ENCODE results near the gene PLAGL2.

Gene PLAGL2

DNA sequence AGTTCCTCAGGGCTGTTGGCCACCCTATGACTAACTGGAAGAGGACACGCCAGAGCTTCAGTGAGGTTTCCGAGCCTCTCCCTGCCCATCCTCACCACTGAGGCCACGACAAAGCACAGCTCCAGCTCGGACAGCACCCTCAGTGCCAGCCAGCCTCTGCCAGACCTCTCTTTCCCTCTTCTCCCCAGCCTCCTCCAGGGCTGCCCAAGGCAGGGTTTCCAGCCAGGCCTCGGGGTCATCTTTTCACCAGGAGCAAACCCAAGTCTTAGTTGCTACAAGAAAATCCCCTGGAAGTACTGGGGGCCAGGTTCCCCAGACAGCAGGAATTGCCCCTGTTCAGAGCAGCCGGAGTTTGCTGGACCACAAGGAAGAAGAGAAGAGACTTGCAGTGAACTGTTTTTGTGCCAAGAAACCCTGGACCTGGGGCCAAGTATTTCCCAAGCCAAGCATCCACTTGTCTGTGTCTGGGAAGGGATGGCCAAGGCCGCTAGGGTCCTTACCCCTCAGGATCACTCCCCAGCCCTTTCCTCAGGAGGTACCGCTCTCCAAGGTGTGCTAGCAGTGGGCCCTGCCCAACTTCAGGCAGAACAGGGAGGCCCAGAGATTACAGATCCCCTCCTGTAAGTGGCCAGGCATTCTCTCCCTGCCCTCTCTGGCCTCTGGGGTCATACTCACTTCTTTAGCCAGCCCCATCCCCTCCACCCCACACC is 41.6 kb downstream of the PLAGL2 start:
- H3K9me3 ChIP-seq (ENCODE audit: low read length): no peaks in the 10 kb centered on the region
- no peaks in the 10 kb centered on the region for H3K4me1 ChIP-seq (ENCODE audit: insufficient read depth, low read length)
- no peaks in the 10 kb centered on the region for H3K27me3 ChIP-seq (ENCODE audit: control insufficient read depth in 1 of 2, insufficient read depth in 2 of 2, low read length in 2 of 2)
- peaks cover 44% of the 10 kb centered on the region for H3K36me3 ChIP-seq (ENCODE audit: insufficient read depth, low read length)
- H3K27ac ChIP-seq (ENCODE audit: low read depth, low read length): no peak overlapping the region
- H3K4me3 ChIP-seq (ENCODE audit: low read depth in 1 of 2, low read length in 2 of 2): no peak overlapping the region
- H3K9ac ChIP-seq (ENCODE audit: low read length): no peak overlapping the region

DNA sequence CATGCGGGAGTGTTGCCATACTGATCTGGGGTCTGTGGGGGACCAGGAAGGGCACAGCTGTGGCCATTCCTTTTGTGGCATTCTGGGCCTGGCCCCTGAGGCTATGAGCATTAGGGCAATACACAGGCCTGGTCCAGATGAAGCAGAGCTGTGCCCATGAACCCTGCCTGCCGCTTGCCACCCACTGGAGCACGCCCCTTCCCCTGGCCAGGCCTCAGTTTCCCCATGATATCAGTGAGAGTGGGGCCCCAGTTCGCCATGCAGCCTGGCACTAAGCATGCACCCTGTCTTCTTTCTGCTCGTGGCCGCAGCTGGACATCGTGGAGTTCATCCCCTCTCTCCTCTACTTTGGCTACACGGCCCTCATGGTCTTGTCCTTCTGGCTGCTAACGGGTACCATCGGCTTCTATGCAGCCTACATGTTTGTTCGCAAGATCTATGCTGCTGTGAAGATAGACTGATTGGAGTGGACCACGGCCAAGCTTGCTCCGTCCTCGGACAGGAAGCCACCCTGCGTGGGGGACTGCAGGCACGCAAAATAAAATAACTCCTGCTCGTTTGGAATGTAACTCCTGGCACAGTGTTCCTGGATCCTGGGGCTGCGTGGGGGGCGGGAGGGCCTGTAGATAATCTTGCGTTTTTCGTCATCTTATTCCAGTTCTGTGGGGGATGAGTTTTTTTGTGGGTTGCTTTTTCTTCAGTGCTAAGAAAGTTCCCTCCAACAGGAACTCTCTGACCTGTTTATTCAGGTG is 42.4 kb downstream of the PLAGL2 start:
- Histone ChIP-seq H3K9me3 (ENCODE audit: low read length) (no peaks in the 10 kb centered on the region), H3K9ac (ENCODE audit: low read length) (no peak overlapping the region), H3K27me3 (ENCODE audit: control insufficient read depth in 1 of 2, insufficient read depth in 2 of 2, low read length in 2 of 2) (no peaks in the 10 kb centered on the region), H3K4me1 (ENCODE audit: insufficient read depth, low read length) (no peaks in the 10 kb centered on the region), H3K36me3 (ENCODE audit: insufficient read depth, low read length) (peaks cover 49% of the 10 kb centered on the region), H3K27ac (ENCODE audit: low read depth, low read length) (no peak overlapping the region), H3K4me3 (ENCODE audit: low read depth in 1 of 2, low read length in 2 of 2) (no peak overlapping the region)

DNA sequence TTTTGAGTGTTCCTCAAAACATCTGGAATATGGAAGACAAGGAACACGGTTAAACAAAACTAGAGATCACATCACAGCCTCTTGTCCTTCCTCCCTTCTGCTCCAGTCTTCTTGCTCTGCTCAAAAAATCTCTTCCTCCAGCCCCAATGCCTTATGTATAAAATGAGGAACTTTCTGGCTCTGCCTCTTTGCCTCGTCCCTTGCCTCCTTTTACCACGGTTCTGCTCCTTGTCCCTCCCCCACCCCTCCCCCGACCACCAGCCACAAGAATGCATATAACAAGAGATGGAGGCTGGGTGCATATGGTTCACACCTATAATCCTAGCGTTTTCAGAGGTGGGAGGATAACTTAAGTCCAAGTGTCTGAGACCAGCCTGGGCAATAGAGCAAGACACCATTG is 43.6 kb downstream of the PLAGL2 start:
- H3K27me3 ChIP-seq (ENCODE audit: control insufficient read depth in 1 of 2, insufficient read depth in 2 of 2, low read length in 2 of 2): no peaks in the 10 kb centered on the region
- no peaks in the 10 kb centered on the region for H3K4me1 ChIP-seq (ENCODE audit: insufficient read depth, low read length)
- peaks cover 61% of the 10 kb centered on the region for H3K36me3 ChIP-seq (ENCODE audit: insufficient read depth, low read length)
- H3K9me3 ChIP-seq (ENCODE audit: low read length): no peaks in the 10 kb centered on the region
- no peak overlapping the region for H3K9ac ChIP-seq (ENCODE audit: low read length)
- H3K4me3 ChIP-seq (ENCODE audit: low read depth in 1 of 2, low read length in 2 of 2): no peak overlapping the region
- H3K27ac ChIP-seq (ENCODE audit: low read depth, low read length): no peak overlapping the region

DNA sequence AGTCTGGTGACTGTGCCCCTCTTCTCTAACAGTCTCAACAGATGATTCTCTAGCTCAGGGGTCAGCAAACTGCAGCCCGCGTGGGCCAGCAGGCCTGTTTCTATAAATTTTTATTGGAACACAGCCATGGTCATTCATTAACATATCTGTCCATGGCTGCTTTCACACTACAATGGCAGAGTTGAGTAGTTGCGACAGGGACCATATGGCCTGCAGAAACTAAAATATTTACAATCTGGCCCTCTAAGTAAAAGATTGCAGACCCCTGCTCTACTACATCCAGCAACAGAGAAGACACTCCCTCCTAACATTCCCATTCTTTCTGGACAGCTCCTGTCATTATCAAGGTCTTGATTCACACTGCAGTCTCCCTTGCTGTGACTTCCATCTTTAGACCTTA is 45.2 kb downstream of the PLAGL2 start:
- H3K9me3 ChIP-seq (ENCODE audit: low read length): no peaks in the 10 kb centered on the region
- H3K36me3 ChIP-seq (ENCODE audit: insufficient read depth, low read length): peaks cover 75% of the 10 kb centered on the region
- H3K27ac ChIP-seq (ENCODE audit: low read depth, low read length): no peak overlapping the region
- no peaks in the 10 kb centered on the region for H3K27me3 ChIP-seq (ENCODE audit: control insufficient read depth in 1 of 2, insufficient read depth in 2 of 2, low read length in 2 of 2)
- H3K9ac ChIP-seq (ENCODE audit: low read length): no peak overlapping the region
- H3K4me3 ChIP-seq (ENCODE audit: low read depth in 1 of 2, low read length in 2 of 2): no peak overlapping the region
- no peaks in the 10 kb centered on the region for H3K4me1 ChIP-seq (ENCODE audit: insufficient read depth, low read length)

DNA sequence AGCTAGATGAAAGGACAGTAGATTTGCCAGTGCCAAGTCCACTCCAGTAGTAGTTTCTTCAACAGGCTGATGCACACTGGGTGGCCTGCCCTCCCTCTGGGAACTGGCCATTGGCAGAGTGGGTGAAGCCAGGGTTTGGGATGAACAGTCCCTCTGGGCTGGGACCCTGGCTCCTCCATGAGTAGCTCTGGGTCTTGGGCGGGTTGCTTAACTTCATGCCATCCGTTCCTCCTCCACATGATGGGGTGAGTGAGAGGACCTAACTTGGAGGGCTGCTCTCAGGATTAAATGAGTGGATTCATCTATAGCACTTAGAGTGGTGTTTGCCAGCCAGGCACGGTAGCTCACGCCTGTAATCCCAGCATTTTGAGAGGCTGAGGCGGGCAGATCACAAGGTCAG is 47.2 kb downstream of the PLAGL2 start:
- H3K9me3 ChIP-seq (ENCODE audit: low read length): no peaks in the 10 kb centered on the region
- no peaks in the 10 kb centered on the region for H3K27me3 ChIP-seq (ENCODE audit: control insufficient read depth in 1 of 2, insufficient read depth in 2 of 2, low read length in 2 of 2)
- no peak overlapping the region for H3K27ac ChIP-seq (ENCODE audit: low read depth, low read length)
- H3K4me3 ChIP-seq (ENCODE audit: low read depth in 1 of 2, low read length in 2 of 2): no peak overlapping the region
- peaks cover 64% of the 10 kb centered on the region for H3K36me3 ChIP-seq (ENCODE audit: insufficient read depth, low read length)
- H3K4me1 ChIP-seq (ENCODE audit: insufficient read depth, low read length): peaks cover 3% of the 10 kb centered on the region
- no peak overlapping the region for H3K9ac ChIP-seq (ENCODE audit: low read length)

DNA sequence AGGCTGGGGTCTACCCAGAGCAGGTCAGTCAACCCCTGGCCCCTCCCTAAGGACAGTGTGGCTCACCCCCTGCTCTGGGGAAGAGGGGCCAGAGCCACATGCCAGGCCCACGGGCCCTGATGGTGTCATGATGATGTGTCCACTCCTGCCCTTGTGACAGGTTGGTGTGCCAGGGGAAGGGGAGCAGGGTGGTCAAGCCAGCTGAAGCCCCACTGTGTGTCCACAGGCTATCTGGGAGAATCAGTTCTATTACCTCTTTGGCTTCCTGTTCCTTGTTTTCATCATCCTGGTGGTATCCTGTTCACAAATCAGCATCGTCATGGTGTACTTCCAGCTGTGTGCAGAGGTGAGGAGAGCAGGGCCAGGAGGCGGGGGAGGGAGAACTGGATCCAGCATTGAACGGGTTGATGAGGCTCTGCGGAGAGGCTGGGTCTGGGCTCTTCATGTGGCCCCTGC is 47.7 kb downstream of the PLAGL2 start:
- peaks cover 59% of the 10 kb centered on the region for H3K36me3 ChIP-seq (ENCODE audit: insufficient read depth, low read length)

DNA sequence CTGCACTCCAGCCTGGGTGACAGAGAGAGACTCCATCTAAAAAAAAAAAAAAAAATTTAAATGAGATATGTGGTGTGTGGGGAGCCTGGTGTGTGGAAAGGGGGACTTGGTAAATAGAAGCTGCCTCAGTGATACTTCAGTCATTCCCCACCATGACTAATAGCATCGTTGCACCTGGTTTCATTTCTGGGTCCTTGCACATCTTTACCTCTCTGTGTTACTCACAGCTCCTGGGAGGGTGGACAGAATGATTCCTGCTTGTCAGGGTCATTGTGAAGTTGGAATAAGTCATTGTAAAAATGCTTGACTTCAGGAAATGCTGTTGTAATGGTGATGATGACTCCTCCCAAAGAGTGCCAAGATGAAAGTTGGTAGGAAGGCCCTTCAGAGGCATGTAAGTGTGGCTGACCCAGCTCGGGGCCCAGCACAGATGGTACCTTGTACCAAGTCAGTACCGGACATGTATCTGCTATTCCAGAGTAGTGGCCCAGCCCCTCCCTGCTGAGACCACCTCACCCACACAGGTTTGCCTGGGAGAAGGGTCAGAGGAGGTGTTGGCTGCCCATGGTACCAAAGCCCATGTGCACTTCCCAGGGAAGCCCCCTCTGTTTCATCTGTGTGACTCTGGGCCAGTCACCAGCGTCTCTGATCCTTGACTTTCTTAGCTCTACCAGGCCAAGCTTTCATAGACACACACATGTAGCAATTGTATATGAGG is 48.4 kb downstream of the PLAGL2 start:
- no peaks in the 10 kb centered on the region for H3K27me3 ChIP-seq (ENCODE audit: control insufficient read depth in 1 of 2, insufficient read depth in 2 of 2, low read length in 2 of 2)
- H3K4me1 ChIP-seq (ENCODE audit: insufficient read depth, low read length): peaks cover 3% of the 10 kb centered on the region
- H3K9ac ChIP-seq (ENCODE audit: low read length): no peak overlapping the region
- H3K36me3 ChIP-seq (ENCODE audit: insufficient read depth, low read length): peaks cover 52% of the 10 kb centered on the region
- H3K4me3 ChIP-seq (ENCODE audit: low read depth in 1 of 2, low read length in 2 of 2): no peak overlapping the region
- H3K27ac ChIP-seq (ENCODE audit: low read depth, low read length): no peak overlapping the region
- H3K9me3 ChIP-seq (ENCODE audit: low read length): no peaks in the 10 kb centered on the region

More for the DNA sequence above, 47.7 kb downstream of the PLAGL2 start:
- peaks cover 3% of the 10 kb centered on the region for H3K4me1 ChIP-seq (ENCODE audit: insufficient read depth, low read length)
- no peak overlapping the region for H3K27ac ChIP-seq (ENCODE audit: low read depth, low read length)
- no peak overlapping the region for H3K9ac ChIP-seq (ENCODE audit: low read length)
- no peaks in the 10 kb centered on the region for H3K27me3 ChIP-seq (ENCODE audit: control insufficient read depth in 1 of 2, insufficient read depth in 2 of 2, low read length in 2 of 2)
- H3K4me3 ChIP-seq (ENCODE audit: low read depth in 1 of 2, low read length in 2 of 2): no peak overlapping the region
- no peaks in the 10 kb centered on the region for H3K9me3 ChIP-seq (ENCODE audit: low read length)

DNA sequence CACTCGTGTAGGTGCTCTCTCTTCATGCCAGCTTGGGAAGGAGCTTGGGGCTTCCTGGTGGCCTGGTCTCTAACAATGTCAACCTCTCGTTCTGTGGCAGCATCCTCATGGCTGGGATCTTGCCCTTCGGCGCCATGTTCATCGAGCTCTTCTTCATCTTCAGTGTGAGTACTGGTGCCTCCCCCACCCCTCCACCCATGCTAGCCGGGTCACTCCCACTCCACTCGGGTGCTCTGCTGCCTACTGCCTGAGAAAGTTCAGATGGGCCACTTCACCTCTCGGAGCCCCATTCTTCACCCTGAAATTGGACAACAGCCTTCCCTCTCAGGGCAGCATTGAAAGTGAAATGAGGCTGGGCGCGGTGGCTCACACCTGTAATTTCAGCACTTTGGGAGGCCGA is 49.2 kb downstream of the PLAGL2 start:
- H3K9me3 ChIP-seq (ENCODE audit: low read length): no peaks in the 10 kb centered on the region
- H3K36me3 ChIP-seq (ENCODE audit: insufficient read depth, low read length): peaks cover 59% of the 10 kb centered on the region
- no peak overlapping the region for H3K4me3 ChIP-seq (ENCODE audit: low read depth in 1 of 2, low read length in 2 of 2)

DNA sequence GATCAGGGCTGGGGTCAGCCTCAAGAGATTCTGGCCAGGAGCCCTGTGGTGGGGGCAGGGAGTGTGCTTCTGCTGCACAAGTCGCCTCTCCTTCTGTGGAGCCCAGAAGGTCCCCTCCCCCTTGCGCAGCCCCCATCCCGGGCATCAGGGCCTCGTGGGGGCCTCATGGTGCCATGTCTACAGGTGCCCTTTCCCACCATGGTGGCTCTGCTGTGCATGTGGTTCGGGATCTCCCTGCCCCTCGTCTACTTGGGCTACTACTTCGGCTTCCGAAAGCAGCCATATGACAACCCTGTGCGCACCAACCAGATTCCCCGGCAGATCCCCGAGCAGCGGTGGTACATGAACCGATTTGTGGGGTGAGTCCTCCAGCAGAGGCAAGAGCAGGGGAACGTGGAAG is 49.9 kb downstream of the PLAGL2 start:
- Histone ChIP-seq H3K27me3 (ENCODE audit: control insufficient read depth in 1 of 2, insufficient read depth in 2 of 2, low read length in 2 of 2) (no peaks in the 10 kb centered on the region), H3K4me1 (ENCODE audit: insufficient read depth, low read length) (peaks cover 3% of the 10 kb centered on the region), H3K36me3 (ENCODE audit: insufficient read depth, low read length) (peaks cover 64% of the 10 kb centered on the region), H3K27ac (ENCODE audit: low read depth, low read length) (no peak overlapping the region), H3K9me3 (ENCODE audit: low read length) (no peaks in the 10 kb centered on the region), H3K9ac (ENCODE audit: low read length) (no peak overlapping the region), H3K4me3 (ENCODE audit: low read depth in 1 of 2, low read length in 2 of 2) (no peak overlapping the region)

More for the DNA sequence above, 49.2 kb downstream of the PLAGL2 start:
- no peak overlapping the region for H3K9ac ChIP-seq (ENCODE audit: low read length)
- no peaks in the 10 kb centered on the region for H3K27me3 ChIP-seq (ENCODE audit: control insufficient read depth in 1 of 2, insufficient read depth in 2 of 2, low read length in 2 of 2)
- H3K4me1 ChIP-seq (ENCODE audit: insufficient read depth, low read length): peaks cover 3% of the 10 kb centered on the region
- H3K27ac ChIP-seq (ENCODE audit: low read depth, low read length): no peak overlapping the region

DNA sequence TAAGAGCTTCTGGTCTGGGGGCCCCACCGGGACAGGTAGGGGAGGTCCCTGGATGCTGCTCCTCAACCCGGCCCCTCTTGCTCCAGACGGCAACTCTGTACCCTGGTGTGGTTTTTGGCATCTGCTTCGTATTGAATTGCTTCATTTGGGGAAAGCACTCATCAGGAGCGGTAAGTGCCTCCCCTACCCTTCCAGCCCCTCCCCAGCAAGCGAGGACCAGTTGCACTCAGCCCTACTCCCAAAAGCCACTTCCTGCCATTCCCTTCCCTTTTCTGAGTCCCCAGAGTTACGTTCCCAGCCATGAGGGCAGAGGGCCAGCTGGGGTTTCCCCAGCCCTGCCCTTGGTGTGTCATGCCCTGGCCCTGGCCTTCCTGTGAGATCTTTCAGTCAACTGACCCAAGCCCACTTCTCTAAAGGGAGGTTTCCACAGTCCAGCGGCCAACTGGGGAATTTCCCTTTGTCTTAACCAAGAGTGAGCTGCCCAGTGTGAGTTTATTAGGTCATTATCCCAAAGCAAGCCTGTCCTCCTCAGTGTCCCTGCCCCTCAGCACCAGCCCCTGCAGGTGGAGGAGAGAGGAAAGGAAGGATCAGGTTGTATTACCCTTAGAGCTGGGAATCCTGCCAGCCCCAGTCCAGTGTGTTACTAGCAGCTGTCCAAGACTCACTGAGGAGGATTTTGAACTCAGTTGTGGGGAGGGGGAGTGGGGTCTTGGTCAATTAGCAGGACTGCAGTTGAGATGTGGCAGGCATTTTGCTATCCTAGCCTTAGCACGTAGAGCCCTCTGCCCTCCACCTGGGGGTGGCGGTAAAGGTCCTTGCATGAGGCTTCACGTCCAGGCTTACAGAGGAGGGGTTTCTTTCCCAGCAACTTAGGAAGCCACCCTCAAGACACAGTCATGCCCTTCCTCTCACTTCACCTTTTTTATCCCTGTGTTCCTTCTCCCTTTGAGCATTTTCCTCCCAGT is 52.2 kb downstream of the PLAGL2 start:
- Histone ChIP-seq H3K9ac (ENCODE audit: low read length) (no peak overlapping the region), H3K27ac (ENCODE audit: low read depth, low read length) (no peak overlapping the region), H3K9me3 (ENCODE audit: low read length) (no peaks in the 10 kb centered on the region), H3K4me3 (ENCODE audit: low read depth in 1 of 2, low read length in 2 of 2) (no peak overlapping the region), H3K36me3 (ENCODE audit: insufficient read depth, low read length) (peaks cover 60% of the 10 kb centered on the region), H3K27me3 (ENCODE audit: control insufficient read depth in 1 of 2, insufficient read depth in 2 of 2, low read length in 2 of 2) (no peaks in the 10 kb centered on the region), H3K4me1 (ENCODE audit: insufficient read depth, low read length) (peaks cover 3% of the 10 kb centered on the region)
